Daoy (cell line): ENCODE results near the gene RAB3IP. TPM values are rescaled to one million over a fixed set of nuclear protein-coding genes. Genes with fewer than 3 reads are reported as not detected.
"Not testable (repeated sequence)": the region's sequence is repeated elsewhere in the genome, so short reads cannot be mapped to it uniquely, and the experiment has no call there.

Experiments
- DNase-seq: peaks from one replicate; pipeline ENCODE4 v3.0.0-alpha.2; 2015; ENCODE audit warnings: low read depth
- total RNA-seq: library from RNA; depleted of rRNA; stranded (reverse); fragments of >200 nt; shearing (Covaris generic); gene quantifications from 2 replicates; pipeline ENCODE4 v1.2.3, GENCODE V29; 2014; rRNA removed

Gene RAB3IP
- total RNA-seq, 1 experiment from 2014 or later = 28.4 TPM

GRCh38 chr12:69835081-69835480, 96.4 kb downstream of the RAB3IP start:
- no peak for DNase-seq

- no peak for DNase-seq
Observed at GRCh38 chr12:69836015-69836414, 97.4 kb downstream of the RAB3IP start.

GRCh38 chr12:69837191-69837590, 98.5 kb downstream of the RAB3IP start:
- DNase-seq = no peak

GRCh38 chr12:69837657-69838415, 99.2 kb downstream of the RAB3IP start:
- DNase-seq = no peak

- no peak for DNase-seq
Observed at GRCh38 chr12:69840727-69841126, 102.1 kb downstream of the RAB3IP start.

- DNase-seq = no peak
Observed at GRCh38 chr12:69843608-69844007, 104.9 kb downstream of the RAB3IP start.

- DNase-seq = no peak
Observed at GRCh38 chr12:69844416-69844815, 105.8 kb downstream of the RAB3IP start.

GRCh38 chr12:69844836-69845235, 106.2 kb downstream of the RAB3IP start:
- DNase-seq = no peak

- no peak for DNase-seq
Observed at GRCh38 chr12:69846976-69847375, 108.3 kb downstream of the RAB3IP start.

GRCh38 chr12:69851976-69852375, 113.3 kb downstream of the RAB3IP start:
- no peak for DNase-seq

GRCh38 chr12:69853176-69853961, 114.7 kb downstream of the RAB3IP start:
- DNase-seq = not testable (repeated sequence)

GRCh38 chr12:69866698-69867097, 128.0 kb downstream of the RAB3IP start:
- no peak for DNase-seq

GRCh38 chr12:69868695-69869094, 130.0 kb downstream of the RAB3IP start:
- no peak for DNase-seq

- no peak for DNase-seq
Observed at GRCh38 chr12:69872804-69873203, 134.1 kb downstream of the RAB3IP start.

Other genes starting within 250 kb of the RAB3IP start
- 735 and 797 TPM in 2 replicates for gene CCT2, start 153.4 kb upstream of the RAB3IP start, total RNA-seq
- not detected in 2 replicates for gene LRRC10, start 128.0 kb upstream of the RAB3IP start, total RNA-seq
- 0.29 TPM in 1 of 2 replicates, not detected in the other for gene BEST3, start 39.6 kb upstream of the RAB3IP start, total RNA-seq
- gene MYRFL, start 86.4 kb downstream of the RAB3IP start, total RNA-seq = 0.09 TPM in 1 of 2 replicates, not detected in the other